Stimulated activated CD8-positive, alpha-beta memory T cell treated with anti-CD3 and anti-CD28 coated beads, Interleukin-2, amount 100 ng/mL, for 1 hour (primary cell): ENCODE results near the gene CCDC88C.

ENCODE experiments used
- DNase-seq, 2 donors: peaks; one replicate each; pipeline ENCODE4 v3.0.0-alpha.2; 2020; ENCODE audit warnings: low read depth in 2 of 2

The CCDC88C gene

DNA sequence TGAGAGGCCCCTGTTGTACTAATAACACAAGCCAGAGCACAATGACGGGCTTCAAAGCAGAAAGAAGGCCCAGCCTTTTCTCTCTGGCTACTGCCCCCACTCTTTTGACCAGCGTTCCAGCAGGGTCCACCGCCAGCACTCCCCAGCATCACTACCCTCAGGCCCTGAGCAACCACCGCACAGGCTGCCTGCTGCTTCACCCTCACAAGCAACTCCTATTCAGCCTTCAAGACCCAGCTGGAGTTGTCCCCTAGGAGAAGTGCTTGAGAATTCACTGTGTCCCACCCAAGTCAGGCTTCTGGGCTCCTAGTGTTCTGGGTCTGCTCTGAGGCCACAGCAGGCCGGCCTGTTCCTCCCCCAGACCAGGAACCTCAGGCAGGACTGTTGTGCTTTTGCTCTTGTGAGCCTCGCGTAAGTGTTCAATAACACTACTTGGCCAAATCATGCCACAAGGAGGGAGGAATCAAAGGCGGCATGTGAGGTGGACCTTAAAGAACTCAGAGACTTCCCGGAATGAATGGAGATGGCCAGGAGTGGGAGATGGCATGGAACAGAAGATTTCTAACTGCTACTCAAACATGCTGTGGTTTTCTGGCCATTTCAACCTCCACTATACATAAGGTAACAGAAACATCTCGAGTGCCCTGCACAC lies 89.8 kb downstream of the CCDC88C start:
- DNase-seq = no peak

DNA sequence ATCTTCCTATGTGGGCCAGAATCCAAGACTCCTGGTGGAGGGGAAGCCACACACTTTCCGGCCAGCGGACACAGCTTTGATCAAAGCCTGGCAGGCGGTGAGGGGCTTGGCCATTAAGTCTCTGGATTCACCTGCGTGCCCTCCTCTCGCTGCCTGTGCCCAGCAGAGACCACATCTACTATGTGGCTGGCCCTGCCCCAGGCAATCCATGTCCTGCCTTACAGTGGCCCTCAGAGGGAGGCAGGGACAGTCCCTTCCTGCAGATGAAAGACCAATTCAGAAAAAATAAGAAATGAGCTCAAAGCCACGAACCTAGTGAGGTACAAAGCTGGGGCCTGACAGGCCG lies 90.4 kb downstream of the CCDC88C start:
- DNase-seq = no peak

DNA sequence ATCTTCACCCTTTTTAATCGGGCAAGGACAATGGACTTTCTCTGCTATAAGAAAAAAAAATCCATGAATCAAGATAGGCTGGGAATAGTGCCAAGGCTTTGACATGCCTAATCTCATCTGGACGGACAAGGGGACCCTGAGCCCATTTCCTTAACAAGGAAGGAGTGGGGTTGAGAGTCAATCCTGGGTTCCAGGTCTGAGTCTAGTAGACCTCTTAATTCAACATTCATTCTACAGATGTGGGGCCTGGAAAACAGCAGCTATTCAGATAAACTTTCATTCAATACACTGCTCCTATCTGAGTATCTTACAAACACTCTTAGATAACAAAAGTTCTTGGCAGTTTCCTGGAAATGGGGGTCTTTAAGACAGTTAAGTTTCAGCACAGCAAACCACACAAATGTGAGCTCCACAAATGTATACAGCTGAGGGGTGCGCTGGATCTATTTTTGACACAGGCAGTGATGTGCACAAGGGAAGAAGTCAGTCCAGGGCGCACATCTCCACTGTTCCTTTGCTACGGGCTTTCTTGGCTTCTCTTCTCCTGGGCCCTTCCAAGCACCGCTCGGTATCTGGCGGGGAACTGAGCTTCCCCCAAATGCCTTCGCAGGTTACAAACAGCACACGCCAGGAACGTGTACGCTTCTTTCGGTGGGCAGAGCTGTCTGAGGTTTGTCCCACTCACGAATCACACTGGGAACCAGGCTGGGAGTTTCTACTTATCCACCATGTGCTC lies 90.9 kb downstream of the CCDC88C start:
- DNase-seq = no peak

DNA sequence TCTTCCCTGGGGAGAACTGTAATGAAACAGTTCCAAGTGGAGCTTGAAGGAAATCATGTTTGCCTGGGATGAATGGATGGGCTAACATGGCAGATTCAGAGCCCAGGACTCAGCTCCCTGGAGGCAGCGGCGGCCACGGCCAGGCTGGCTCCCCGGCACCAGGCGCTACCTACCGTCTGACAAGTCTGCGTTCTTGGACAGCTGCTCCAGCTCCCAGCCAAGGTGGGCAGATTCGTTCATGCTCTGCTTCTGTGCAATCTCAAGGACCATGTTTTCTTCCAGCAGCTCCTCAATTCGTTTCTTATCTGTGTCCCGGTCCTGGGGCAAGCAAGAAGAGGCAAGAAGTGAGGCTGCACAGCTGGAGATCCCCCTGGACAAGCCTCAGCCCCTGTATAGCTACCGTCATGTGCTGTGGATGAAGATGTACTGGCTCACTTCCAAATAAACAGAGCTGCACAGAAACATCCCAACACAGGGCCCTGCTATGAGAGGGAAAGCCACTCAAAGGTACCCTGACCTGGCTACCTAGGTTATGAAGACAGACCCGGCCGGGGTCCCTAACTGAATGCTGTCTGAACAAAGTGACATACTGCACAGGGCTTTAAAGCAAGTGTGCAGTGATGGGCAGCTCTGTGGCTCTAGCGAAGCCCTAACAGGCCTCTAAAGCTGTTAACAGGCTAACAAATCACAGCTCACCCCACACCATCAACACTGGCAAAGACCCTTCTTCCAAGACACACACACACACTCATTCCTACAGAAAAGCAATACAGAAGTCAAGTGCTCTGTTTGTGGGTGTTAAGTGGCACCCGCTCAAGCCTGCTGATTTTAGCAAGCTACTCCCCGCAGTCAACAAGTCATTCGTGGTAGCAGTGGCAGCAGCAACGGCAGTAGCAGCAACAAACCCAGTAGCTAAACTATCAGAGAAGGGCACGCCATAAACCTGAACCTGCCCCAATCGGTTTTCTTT lies 92.7 kb downstream of the CCDC88C start:
- no peak for DNase-seq

DNA sequence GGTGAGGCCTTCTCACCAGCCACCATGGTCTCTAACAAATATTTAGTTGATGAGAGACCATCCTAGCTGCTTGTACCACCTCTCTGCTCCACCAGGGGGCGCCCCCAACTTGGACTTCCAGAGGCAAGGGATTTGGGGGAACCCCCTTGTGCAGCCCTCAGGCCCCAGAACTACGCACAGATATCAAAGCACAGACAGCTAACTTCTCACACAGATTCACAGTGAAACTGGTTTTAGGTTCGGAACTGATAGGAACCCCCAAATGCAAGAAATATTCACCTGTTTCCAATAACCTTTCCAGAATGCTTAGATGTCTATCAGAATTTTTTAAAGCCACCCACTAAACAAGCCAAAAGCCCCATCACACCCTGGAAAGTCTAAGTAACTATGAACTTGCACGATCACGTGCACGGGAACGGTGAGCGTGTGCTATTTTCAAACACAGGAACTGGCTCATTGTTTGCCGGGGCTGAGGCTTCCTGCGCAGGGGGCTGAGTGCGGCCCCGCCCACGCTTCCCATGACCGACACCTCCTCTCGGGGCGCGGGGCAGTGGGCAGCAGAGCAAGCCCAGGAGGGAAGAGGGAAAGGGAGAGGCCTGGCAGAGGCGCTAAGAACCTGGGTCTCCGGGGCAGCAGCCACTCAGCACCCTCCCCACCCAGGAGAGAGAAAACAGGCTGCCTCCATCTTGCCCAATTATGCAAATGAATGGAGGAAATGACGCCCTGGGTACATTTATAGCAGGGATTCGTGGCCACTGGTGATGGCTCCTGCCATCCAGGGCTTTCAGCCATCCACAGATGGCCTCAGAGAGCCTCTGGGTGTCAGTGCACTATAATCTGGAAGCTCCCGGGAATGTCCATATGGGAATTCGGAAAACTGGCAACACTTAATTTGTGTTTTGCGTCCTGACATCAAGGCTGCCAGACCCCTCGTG lies 93.7 kb downstream of the CCDC88C start:
- DNase-seq = peak; percentile 90 to 91

DNA sequence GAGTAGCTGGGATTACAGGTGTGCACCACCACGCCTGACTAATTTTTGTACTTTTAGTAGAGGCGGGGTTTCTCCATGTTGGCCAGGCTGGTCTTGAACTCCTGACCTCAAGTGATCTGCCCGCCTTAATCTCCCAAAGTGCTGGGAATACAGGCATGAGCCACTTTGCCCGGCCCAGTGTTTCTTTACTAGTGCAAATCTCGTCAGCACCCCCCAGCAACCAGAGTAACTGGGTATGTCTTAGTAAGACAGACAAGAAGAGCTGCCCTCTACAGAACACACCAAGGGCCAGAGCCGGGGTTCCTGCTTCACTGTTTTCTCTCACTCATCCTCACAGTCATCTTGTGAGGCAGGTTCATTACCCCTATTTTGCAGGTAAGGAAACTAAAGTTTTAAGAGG lies 94.6 kb downstream of the CCDC88C start:
- DNase-seq = no peak

DNA sequence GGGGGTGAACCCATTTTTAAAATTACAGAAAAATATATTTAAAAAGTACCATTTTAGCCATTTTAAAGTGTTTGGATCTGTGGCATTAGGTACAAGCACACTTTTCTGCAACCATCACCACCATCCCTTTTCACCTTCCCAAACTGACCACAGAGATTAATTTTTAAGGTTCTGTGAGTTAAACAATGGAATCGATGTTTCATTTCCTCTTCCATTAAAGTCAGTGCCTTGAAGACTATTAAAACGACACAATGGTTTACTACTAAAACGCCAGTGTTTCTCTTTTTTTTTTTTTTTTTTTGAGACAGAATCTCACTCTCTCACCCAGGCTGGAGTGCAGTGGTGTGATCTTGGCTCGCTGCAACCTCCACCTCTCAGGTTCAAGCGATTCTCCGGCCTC lies 95.0 kb downstream of the CCDC88C start:
- DNase-seq = no peak

DNA sequence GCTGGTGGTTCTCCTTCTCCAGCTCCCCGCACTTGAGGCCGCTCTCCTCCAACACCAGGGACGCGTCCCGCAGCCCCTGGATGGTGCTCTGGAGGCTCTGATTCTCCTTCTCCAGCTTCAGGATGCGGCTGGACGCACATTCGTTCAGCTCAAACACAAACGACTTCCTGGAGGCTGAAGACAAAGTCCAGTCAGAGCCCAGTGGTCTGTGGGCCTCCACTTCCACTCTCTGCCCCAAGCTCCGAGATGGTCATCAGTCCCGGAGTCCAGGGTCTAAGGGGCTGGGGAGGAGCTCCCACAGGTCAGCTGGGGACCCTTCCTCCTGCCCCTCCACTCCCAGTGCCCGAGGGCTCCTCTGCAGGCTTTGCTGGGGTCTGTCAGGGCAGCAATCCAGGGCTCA lies 96.5 kb downstream of the CCDC88C start:
- no peak for DNase-seq

DNA sequence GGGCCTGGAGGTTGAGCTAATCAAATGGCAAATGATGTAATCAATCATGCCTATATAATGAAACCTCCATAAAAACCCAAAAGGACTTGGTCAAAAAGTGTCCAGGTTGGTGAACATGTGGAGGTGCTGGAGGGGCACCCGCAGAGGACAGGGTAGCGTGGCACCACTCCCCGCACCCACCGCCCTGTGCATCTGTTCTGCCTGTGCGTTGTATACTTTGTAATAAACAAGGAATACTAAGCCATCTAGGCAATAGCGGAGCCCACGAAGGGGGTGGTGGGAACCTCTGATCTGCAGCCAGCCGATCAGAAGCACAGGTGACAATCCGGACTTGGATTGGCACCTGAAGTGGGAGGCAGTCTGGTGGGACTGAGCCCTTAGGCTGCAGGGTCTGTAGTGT lies 97.4 kb downstream of the CCDC88C start:
- DNase-seq = no peak

DNA sequence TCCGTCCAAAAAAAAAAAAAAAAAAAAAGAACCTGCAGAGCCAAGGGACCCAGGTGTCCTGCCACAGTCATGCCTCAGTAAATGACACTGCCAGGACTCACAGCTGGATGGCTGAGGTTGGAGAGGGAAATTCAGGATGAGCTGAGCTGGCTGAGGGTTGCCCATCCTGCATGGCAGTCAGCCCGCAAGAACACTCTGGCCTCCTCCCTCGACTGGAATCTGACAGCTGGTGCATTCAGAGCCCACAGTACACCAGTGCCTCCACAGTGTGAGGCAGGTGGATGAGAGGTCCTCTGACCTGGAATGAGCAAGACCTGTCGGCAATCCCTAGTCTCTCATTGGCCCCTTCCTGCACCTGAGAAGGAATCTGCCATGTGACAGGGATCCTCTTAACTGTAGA lies 98.7 kb downstream of the CCDC88C start:
- no peak for DNase-seq

DNA sequence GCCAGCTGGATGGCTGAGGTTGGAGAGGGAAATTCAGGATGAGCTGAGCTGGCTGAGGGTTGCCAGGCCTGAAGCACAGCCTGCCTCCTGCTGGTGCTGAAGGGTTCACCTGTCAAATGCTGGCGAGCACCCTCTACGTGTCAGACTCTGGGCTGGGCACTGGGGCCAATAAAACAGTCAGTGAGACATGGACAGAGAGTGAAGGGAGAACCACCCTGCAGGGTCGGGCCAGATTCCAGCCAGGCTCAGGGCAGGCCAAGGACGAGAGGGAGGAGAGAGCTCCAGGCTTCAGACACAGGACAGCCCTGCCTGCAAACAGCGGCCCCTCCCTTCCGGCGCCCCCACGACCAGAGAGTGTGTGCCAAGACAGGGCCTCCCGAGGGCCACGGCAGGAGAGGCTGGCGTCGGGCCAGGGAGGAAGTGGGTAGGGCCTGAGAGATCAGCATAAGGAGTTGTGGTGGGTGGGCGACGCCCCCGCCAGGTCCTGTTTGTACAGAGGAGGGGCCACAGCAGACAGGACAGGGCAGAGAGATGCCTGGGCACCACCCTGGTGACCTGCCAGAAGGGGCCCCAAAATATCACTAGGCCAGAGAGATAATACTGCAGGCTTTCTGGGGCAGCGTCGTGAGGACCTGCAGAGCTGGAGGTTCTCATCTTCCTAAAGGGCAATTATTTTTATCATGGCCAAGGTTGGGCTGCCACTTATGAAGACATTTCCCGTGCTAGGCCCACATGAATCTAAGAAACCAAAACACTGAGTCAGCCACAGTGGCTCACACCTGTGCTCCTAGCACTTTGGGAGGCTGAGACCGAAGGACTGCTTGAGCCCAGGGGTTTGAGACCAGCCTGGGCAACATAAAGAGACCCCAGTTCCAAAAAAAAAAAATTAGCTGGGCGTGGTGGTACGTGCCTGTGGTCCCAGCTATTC lies 100.0 kb downstream of the CCDC88C start:
- peak; percentile 59 to 63 for DNase-seq

DNA sequence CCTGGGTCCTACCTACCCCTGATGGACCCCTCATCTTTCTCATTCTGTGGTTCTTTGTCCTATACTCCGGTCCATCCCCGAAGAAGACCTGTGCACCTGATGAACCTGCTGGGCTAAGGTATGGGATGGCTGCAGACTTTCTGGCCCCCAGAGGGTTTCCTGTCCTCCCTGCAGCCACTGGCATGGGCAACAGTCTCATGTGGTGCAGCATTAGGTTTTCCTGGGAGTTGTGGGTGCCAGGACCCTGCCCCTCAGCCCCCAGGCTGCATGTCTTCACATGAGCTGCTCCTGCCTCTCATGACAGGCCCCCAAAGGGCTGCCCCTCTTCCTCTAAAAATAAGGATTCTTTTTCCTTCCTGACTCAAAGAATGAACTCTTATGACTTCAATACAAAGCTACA lies 100.9 kb downstream of the CCDC88C start:
- no peak for DNase-seq

DNA sequence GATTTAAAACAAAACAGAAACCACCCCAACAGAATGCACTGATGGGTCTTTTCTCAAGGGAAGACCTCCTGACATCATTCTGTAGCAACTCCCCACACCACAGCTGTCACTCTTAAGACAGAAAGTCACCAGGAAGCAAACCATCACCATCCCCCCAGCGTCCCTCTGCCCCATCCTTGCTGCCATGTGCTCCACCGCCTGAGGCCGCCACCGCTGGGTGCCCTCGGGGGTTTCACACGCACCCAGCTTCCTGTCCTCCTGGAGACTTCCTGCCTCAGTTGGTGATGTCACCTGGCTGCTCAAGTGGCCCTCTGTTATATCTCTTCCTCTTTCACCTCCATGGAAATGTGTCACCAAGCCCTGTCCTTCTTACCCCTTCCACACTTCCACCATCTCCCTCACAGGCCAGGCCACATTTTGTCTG lies 101.8 kb downstream of the CCDC88C start:
- DNase-seq = peak; percentile 54

DNA sequence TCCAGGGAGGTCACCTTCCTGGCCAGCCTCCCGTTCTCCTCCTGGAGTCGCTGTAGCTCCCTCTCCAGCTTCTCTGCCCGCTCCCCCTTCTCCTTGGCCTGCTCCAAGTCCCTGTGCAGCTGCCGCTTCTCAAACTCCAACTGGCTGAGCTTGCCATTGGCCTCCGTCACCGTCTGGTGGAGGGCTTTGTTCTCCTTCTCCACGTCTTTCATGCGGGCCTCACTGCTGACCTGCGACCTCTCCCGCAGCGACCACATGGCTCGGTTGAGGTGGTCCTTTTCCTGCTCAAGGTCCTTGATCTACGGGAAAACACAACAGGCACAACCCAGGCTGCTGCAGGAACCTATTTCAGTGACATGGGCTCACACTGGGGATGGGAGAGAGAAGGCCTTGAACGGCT lies 103.8 kb downstream of the CCDC88C start:
- no peak for DNase-seq

DNA sequence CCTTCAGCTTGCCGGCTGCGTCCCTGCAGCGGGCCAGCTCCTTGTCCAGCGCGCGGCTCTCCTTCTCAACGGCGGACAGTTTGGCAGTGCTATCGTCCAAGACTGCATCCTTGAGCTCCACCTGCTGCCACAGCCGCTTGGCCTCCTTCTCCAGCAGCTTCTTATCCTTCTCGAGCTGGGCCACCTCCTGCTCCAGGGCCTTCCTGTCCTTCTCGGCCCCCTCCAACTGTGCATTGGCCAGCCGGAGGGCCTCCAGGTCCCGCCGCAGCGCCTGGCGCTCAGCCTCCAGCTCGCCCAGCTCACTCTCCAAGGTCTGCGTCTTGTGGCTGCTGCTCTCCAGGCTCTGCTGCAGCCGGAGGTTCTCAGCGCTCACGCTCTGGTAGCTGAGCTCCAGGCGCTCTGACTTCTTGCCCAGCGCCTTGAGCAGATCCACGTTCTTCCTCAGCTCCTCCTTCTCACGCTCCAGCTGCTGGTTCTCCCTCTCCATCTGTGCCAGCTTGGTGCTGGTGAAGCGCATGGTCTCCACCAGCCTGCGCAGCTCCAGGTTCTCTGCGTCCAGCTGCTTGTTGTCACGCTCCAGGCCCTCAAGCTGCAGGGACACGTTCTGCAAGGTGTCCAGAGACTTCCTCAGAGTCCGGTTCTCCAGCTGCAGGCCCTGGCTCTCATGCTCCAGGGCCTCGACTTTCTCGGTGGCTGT lies 104.3 kb downstream of the CCDC88C start:
- DNase-seq = no peak

DNA sequence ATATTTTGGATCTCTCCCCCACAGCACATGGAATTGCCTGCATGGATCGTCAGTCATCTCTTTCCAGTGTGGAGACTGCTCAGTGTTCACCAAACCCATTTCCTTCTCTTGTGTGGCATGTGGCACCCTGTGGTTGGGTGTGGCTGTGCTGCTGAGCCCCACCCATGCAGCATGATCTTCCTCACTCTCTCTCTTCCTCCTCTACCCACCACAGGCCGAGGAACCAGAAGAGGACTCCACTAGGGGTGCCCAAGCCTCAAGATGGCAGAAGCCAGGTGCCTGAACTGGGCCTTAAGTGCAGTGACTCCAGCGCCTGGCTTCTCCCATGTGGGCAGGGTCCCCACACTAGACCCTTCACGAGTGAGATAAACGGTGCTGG lies 106.3 kb downstream of the CCDC88C start:
- DNase-seq = no peak

DNA sequence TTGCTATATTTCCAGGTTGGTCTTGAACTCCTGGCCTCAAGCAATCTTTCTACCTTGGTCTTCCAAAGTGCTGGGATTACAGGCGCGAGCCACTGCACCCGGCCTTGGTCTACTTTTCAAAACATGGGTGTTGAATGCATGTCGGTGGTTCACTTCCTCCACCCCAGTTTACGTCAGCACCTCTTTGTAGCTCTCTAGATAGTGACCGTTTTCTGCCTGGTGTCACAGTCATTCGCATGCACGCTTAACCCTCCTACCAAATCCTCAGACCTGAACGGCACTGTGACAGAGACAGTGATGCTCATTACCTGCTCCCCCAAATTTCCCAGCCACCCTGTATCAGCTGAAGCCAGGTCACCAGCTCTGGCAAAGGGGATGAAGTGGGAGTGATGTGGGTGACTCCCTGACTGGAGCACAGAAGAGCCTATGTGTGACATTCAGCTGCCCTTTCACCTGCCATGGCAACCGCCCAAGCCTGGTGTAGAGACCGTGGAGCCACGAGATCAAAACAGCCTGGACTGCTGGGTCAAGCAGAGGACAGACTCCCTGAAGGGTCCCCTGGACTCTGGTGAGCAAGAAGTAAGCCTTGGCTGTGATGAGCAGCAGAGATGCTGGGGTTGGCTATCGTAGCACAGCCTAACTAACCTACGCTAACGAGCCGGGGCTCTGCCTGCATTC lies 106.9 kb downstream of the CCDC88C start:
- DNase-seq = no peak

DNA sequence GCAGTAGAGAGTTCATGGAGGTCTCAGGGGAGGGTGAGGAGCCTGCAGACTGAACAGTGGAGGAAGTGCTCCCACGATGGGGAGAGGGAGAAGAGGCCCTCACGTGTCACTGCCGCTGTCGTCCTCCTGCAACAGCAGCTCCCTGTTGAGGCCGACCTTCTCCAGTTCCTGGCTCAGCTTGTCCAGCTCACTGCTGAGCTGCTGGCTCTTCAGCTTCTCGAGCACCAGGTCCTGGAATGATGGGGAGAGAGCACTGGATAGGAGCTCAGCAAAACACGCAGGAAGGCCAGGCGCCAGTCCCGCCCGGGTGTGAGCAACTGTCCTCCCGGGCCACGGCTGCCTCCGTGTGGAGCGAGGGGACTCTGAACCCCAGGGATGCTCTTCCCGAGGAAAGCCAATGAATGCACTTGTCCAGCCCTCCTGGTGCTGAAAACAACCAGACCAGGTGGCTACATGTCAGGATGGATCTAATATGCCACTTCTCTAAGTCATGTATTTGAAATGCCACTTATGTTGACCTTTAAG lies 107.8 kb downstream of the CCDC88C start:
- DNase-seq = no peak

DNA sequence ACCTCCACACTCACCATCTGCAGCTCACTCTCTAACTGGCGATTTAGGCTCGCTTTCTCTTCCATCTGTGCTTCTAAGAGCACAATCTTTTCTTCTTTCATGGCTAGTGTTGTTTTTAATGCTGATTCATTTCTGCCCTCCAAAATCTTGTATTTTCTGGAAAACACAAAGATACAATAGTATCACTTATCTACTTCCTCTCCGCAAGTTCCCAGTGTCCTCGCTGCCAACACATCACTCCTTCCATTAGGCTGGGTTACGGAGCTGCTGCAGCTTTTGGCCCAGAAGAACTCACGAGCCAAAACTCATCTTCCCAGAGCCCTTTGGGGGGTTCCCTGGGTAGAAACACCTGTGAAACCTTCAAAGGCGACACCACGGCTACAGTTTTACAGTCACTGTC lies 109.3 kb downstream of the CCDC88C start:
- DNase-seq = no peak
